Thyroid gland (tissue), 4 donors: Measurements from ENCODE around the gene GGT5.

Experiments used
- POLR2A ChIP-seq, 2 donors: fragments of 450-650 bp; IDR thresholded peaks; one replicate each; pipeline ENCODE4 v1.6.1; 2017; ENCODE audit warnings: antibody characterized with exemption in 2 of 2, mild to moderate bottlenecking in 2 of 2, moderate library complexity in 1 of 2
- TF ChIP-seq, protein P1 (sequence below), 6 experiments: fragments of 200-600 bp in 3 of 6; fragments of 450-650 bp in 3 of 6; sonication (generic) in 3 of 6; IDR thresholded peaks; one replicate each; pipeline ENCODE4 v1.5.1; 2016 to 2019; ENCODE audit warnings: antibody characterized with exemption in 6 of 6, mild to moderate bottlenecking in 2 of 6, inconsistent platforms in 1 of 6, moderate library complexity in 1 of 6

DNA sequence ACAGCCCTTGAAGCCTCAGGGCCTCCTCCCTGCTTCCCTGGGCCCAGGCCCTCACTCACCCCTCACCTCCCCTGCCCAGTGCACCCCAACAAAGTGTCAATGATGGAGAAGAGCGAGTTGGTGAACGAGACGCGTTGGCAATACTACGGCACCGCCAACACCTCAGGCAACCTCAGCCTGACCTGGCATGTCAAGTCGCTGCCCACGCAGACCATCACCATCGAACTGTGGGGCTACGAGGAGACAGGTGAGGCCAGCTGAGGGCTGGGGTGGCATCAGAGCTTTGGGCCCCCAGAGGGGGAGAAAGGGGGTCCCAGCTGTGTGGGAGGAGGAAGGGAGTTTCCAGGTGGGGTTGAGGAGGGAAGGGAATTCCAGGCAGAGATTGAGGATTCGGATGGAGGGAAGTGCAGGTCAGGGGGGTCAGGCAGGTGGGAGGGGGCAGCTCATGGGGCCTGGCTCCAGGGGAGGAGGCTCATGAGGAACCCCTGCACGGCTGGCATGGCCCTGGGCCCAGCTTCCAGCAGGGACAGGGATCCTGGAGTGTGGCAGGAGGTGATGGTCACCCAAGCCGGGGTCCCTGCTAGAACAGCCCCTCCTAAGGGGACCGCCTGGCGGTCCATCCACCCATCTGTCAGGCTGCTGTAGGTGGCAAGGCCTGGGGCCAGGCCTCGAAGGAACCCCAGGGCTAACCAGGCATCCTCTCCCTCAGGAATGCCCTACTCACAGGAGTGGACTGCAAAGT lies 60.7 kb downstream of the GGT5 start:
- TF ChIP-seq, protein P1, sequence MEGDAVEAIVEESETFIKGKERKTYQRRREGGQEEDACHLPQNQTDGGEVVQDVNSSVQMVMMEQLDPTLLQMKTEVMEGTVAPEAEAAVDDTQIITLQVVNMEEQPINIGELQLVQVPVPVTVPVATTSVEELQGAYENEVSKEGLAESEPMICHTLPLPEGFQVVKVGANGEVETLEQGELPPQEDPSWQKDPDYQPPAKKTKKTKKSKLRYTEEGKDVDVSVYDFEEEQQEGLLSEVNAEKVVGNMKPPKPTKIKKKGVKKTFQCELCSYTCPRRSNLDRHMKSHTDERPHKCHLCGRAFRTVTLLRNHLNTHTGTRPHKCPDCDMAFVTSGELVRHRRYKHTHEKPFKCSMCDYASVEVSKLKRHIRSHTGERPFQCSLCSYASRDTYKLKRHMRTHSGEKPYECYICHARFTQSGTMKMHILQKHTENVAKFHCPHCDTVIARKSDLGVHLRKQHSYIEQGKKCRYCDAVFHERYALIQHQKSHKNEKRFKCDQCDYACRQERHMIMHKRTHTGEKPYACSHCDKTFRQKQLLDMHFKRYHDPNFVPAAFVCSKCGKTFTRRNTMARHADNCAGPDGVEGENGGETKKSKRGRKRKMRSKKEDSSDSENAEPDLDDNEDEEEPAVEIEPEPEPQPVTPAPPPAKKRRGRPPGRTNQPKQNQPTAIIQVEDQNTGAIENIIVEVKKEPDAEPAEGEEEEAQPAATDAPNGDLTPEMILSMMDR (IDR thresholded peaks at IDR 0.05): no peak
- no peak for TF ChIP-seq POLR2A (IDR thresholded peaks at IDR 0.05)
